Stimulated activated CD4-positive, alpha-beta T cell treated with anti-CD3 and anti-CD28 coated beads, TNF-alpha, amount 100 ng/mL, for 24 hours (primary cell): ENCODE results near the gene TBXAS1.

Experiments
- DNase-seq, 3 experiments: peaks; one replicate each; pipeline ENCODE4 v3.0.0-alpha.2; 2020; ENCODE audit warnings: low read depth in 3 of 3

Gene TBXAS1

GRCh38 chr7:140047197-140047596, 218.1 kb downstream of the TBXAS1 start:
- no peak for DNase-seq

- no peak for DNase-seq
These were observed 219.1 kb downstream of the TBXAS1 start for GRCh38 chr7:140048138-140048537.

- DNase-seq: no peak
These were observed 219.9 kb downstream of the TBXAS1 start for GRCh38 chr7:140048989-140049338.

- DNase-seq: no peak
These were observed 220.4 kb downstream of the TBXAS1 start for GRCh38 chr7:140049339-140050024.

- DNase-seq: no peak
These were observed 221.0 kb downstream of the TBXAS1 start for GRCh38 chr7:140050100-140050499.

GRCh38 chr7:140051820-140052219, 222.8 kb downstream of the TBXAS1 start:
- no peak for DNase-seq

GRCh38 chr7:140053812-140054539, 224.9 kb downstream of the TBXAS1 start:
- no peak for DNase-seq

- no peak for DNase-seq
These were observed 225.7 kb downstream of the TBXAS1 start for GRCh38 chr7:140054751-140055150.

- DNase-seq: no peak
These were observed 226.8 kb downstream of the TBXAS1 start for GRCh38 chr7:140055833-140056232.

- no peak for DNase-seq
These were observed 227.5 kb downstream of the TBXAS1 start for GRCh38 chr7:140056431-140057142.

- DNase-seq: no peak
These were observed 228.1 kb downstream of the TBXAS1 start for GRCh38 chr7:140057143-140057535.

GRCh38 chr7:140058517-140058916, 229.5 kb downstream of the TBXAS1 start:
- no peak for DNase-seq

GRCh38 chr7:140059273-140060242, 230.5 kb downstream of the TBXAS1 start:
- DNase-seq: peak; percentile 17 to 49 (median 27)

GRCh38 chr7:140060243-140060630, 231.2 kb downstream of the TBXAS1 start:
- no peak for DNase-seq

GRCh38 chr7:140060788-140061606, 231.9 kb downstream of the TBXAS1 start:
- DNase-seq: no peak

GRCh38 chr7:140061607-140061930, 232.5 kb downstream of the TBXAS1 start:
- no peak for DNase-seq

GRCh38 chr7:140062118-140062527, 233.1 kb downstream of the TBXAS1 start:
- DNase-seq: peak in 2 of 3 experiments; percentile 8 to 23

GRCh38 chr7:140062528-140063299, 233.7 kb downstream of the TBXAS1 start, which contains the start of gene PARP12:
Gene PARP12, minus strand, starts transcription at chr7:140062951. Its CDS starts 104 bp downstream, at chr7:140062847.
- DNase-seq: peak; percentile 58 to 83 (median 68)

GRCh38 chr7:140067052-140067451, 238.0 kb downstream of the TBXAS1 start:
- DNase-seq: no peak

GRCh38 chr7:140068033-140068432, 239.0 kb downstream of the TBXAS1 start:
- DNase-seq: no peak
